ENCODE data around the gene RSPH6A.
A peak's percentile ranks its signal among the peaks of the same experiment; 100 is the strongest.
"Not testable (repeated sequence)": the region's sequence is repeated elsewhere in the genome, so short reads cannot be mapped to it uniquely, and the experiment has no call there.

The RSPH6A gene

DNA sequence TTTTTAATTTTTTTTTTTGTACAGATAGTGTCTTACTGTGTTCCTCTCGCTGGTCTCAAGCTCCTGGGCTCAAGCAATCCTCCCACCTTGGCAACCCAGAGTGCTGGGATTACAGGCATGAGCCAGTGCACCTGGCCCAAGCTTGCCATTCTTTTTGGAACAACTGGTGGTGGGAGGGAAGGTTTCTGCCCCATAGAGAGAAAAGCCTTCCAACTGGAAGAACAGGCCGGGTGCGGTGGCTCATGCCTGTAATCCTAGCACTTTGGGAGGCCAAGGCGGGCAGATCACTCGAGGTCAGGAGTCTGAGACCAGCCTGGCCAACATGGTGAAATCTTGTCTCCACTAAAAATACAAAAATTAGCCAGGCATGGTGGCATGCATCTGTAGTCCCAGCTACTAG lies 15.6 kb downstream of the RSPH6A start:
- DNase-seq: not testable (repeated sequence)

DNA sequence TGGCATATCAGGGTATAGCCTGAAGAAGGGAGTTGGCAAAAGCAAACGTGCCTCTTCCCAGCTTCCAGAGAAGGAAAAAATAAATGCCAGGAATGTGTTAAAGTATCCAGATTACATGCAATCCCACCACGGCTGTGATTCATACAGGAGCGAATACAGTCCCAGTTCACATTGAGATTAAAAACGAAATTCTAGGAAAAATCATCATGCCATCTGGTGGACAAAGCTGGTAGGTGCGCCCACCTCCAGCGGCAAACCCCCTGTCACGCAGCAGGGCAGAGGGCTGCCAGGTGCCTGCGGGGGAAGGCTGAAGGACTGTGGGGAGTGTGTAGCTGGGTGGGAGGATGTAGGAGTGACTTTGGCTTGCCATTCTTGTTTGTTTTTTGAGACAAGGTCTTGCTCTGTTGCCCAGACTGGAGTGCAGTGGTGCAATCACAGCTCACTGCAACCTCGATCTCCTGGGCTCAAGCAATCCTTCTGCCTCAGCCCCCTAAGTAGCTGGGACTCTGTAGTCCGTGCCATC lies 16.1 kb downstream of the RSPH6A start:
- DNase-seq: peak; percentile 68

DNA sequence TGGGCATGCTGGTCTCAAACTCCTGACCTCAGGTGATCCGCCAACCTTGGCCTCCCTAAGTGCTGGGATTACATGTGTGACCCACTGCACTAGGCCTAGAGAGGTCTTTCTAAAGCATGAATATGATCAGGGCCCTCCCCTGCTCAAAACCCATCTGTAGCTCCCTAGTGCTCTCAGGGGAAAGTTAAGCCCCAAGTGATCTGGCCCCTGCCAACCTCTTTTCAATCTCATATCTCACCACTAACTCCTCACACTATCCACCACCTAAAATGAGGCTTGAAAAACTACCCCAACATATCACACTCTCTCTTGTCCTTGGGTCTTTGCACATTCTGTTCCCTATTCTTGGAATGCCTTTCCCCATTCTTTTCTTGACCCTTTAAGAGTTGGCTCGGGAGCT lies 20.5 kb downstream of the RSPH6A start:
- DNase-seq: no peak

DNA sequence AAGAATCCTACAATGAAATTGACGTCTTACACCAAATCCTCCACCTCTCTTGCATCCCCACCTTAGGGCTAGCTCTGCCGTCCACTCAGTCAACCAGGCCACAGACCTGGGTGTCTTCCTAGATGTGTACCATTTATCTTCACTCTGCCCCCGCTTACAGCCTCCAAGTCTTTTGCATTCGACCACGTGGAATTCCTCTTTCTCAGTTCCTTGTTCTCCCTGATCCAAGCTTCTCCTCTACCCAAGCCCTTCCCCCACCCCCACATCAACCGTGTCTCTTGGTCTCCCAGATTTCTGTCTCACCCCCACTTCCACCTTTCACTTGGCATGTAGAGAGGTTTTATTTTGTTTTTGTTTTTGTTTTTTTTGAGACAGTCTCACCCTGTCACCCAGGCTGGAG lies 21.2 kb downstream of the RSPH6A start:
- no peak for DNase-seq

DNA sequence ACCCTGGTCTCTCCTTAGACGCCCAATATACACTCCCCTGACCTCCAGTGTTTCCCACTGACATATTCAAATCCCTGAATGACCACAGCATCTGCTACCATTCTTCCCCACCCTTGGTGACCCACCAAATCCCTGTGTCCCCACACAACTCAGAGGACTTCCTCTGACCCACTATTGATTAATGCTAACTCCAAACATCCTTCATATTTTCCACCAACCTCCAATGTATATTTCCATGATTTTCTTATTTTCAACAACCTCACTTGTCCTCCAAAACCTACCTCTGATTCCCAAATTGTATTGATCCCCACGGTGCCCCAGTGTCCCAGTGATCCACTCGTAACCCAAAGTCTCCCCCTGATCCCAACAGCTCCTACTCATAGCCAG lies 21.9 kb downstream of the RSPH6A start:
- no peak for DNase-seq

DNA sequence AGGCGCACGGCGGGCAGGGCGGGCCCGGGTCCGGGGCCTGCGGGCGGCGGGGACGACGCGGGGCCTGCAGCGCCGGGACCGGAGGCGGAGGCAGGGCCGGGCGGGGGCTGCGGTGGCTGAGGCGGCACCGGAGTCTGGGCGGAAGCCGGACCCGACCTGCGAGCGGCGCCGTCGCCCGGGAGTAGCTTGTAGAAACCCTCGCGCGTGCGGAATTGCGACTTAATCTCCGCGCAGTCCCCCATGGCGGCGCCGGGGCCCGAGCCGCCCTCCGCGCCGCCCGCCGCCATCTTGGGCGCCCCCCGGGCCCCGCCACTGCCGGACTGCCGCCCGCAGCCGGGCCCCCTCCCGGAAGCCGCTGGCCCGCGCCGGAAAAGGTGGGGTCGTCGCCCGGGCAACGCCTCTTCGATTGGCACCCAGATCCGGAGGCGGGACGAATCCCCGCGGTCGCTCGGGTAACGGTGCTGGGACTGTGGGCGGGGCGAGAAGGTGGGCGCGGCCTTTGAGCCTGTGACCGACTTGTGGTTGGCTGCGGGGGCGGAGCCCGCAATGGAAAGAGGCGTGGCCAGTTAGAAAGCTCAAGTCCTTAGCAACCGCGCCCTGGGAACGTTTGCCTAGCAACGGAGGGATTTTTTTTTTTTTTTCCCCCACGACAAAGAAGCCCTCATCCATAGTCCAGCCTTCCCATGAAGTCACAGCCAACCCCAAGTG lies 22.5 kb downstream of the RSPH6A start, which contains the start of gene DMWD:
DMWD (minus strand) TSS at position 376 of the 708 bp plus-strand sequence; CDS start at position 287, 89 bp downstream.
- peak; percentile 98 for DNase-seq

DNA sequence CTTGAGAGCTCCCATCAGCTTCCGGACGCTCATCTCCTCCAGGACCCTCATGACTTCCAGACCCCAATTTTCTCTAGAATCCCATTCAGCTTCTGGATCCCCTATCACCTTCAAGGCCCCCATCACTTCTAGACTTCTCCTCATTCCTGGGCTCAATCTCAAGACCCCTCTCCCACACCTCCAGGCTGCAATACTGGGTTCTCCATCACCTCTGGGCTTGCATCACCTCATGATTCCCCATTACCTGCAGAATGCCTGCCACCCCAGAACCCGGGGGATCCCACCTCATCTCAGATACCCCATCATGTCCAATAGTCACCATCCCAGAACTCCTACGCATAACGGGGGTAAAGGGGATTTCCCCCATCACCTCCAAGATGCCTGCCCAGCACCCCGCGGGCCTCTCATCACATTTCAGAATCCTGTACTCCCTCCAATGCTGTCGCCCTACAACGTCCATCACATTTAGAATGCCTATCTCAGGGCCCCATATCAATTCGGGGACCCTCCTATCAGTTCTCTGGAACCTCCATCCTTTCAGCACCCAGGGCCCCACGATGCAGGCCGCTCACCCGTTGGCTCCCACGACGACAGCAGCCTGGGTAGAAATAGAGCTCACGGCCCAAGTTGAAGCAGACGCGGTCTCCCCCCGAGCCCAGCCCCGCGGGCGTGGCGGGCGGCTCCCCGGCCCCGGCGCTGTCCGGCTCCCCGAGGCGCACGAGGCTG lies 23.2 kb downstream of the RSPH6A start:
- DNase-seq: no peak

DNA sequence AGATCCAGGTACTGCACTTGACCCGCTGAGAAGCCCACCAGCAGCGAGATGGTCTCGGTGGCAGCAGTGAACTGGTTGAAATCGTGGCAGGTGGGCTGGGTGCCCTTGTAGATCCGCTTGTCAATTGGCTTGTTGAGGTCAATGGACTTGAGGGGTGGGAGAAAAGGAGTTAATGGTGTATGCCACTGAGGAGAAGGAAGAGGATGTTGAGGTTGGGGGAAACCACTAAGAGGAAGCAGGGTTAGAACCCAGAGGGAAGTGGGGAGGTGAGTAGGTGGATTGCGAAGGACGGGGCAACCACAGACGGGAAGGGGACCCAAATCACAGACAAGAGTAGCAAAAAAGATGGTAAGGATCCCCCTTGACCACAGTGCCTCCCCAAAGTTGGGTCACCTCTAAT lies 24.2 kb downstream of the RSPH6A start:
- DNase-seq: no peak

DNA sequence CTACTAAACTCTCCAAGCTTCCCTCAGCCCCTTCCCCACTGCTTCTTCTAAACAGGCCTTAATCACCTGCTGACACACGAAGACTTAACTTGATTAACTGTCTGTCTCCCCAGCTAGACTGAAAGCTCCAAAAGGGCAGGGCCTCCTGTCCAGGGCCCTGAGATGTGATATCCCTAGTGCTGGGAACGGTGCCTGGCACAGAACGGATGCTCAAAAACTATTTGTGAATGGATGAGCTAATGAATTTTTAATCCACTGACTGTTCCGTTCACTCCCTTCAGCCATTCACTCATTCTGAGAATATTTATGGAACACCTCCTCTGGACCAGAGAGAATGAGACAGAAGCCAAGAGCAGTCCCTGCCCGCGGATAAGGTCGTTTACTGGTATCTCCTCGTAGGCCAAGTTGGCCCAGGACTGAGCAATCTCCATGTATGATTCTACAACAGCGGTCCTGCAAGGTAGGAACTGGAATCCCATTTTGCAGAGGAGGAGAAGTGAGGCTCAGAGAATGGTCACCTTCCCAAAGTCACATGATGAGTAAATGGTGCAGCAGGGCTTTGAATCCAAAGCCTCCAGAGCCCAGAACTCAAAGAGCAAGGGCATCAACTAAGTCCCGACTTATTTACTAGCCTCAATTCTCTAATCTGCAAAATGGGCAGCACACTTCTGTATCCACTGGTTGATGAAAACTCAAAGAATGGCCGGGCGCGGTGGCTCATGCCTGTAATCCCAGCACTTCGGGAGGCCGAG lies 25.9 kb downstream of the RSPH6A start:
- no peak for DNase-seq

DNA sequence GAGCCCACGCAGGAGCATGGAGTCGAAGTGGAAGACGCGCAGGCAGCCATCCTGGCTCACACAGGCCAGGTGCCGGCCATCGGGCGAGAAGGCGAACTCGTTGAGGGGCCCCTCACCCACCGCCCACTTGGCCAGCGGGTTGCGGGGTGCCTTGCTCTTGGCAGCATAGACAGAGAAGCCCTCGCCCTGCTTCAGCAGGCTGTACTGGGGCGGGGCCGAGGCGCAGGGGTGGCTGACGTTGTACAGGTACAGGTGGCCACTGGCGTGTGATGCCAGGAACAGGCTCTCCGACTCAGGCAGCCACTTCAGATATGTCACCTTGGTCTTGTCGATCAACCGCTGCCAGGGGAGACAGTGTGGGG lies 28.6 kb downstream of the RSPH6A start:
- DNase-seq: no peak

DNA sequence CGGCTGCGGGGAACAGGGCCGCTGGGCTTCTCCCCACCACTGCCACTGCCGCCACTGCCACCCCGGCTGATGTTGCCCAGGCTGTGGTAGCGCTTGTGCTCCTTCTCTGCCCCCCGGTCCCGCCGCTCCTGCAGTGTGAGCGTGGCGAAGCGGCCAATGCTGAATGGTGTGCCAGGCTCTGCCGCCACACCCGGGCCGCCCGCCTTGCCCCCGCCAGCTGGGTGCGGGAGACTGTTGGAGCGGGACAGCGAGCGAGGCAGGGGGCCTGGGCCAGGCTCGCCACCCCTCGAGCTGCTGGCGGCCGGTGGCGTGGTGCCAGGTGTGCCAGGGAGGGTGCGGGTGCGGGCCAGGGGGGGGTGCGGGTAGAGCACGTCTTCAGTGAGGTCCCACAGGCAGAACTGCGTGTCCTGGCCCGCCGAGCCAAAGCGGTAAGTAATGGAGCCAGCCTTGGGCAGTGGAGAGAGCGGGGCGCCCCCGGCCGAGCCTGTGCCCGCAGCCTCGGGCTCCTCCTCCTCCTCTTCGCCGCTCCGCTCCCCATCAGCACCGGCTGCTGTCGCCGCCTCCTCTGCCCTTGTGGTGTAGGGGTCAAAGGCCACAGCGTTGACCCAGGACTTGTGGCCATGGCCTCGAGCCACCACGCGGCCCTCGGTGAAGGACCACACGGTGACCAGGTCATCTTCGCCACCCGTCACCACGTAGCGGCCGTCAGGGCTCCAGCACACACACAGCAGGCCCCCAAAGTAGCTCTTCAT lies 29.2 kb downstream of the RSPH6A start:
- no peak for DNase-seq

DNA sequence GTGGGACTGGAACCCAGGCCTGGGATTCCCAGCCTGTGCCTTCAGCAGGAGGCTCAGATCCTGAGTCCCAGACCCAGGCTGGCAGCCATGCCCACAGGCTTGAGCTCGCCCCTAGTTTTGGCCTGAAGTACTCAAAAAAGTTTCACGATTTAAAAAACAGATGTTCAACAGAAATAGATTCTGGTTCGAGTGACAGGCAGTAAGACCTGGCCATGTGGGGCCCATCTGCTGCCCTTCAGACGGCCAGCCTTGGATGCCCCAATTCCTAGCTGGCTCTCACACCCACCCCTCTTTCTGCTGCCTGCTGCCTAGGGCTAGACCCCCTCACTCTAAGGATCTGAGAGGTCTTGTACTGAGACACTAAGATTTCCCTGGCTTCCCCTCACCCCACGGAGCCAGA lies 30.0 kb downstream of the RSPH6A start:
- no peak for DNase-seq

DNA sequence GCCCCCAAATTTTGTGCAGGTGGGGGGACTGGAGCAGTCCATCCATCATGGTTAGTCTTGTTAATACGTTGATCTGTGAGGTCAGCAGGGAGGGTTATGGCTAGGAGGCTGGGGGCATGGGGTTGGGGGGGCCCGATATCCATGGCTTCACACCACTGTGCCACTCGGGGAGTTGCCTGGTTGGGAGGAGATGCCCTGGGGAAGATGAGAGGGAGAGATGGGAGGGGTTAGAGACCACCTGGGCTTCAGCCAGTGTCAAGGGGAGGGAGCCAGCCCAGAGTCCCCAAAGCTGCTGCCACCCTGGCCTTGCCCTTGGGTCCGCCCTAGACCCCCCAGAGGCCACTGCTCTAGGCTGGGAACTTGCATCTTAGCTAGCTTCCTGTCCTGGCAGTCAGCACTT lies 31.0 kb downstream of the RSPH6A start:
- DNase-seq: no peak

DNA sequence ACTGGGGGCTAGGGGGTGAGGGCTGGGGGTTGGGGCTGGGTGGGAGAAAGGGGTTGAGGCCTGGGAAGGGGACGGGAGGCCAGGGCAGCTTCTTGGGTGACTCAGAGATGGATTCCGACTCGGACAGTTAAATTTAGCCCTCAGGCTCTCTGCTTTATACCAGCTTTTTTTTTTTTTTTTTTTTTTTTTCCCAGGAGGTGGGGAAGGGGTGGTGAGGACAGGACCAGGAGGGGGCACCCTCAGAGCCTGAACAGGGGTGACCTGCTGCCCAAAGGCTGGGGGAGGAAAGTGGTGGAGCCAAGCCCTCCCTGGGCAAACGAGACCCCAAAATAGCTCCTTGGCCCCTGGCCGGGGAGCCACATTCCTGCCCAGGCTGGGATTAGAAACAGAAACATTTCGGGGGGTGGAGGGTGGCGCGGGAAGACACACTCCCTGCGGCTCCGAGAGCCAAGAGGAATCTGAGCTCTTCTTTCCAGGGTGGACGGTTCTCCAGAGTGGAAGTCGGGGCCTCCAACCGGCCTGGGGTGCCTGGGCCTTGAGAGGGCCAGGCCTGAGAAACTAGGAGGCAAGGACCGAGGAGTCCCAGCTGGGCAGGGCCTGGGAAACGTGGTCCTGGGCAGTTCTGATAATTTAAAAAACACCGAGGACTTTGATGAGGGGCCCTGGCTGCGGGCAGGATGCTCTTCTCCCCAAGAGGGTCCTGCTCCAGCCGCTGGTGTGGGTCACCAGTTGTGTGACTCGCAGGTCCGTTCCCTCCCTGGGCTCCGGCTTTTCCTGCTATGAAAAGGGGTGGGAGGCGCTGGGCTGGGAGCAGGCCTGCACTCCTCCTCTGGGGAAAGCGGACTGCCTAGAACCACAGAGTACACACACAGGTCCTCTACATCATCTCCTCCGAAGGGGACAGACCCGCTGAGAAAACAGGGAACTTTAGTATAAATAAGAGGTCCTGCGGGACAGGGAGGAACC lies 32.0 kb downstream of the RSPH6A start:
- DNase-seq: no peak

DNA sequence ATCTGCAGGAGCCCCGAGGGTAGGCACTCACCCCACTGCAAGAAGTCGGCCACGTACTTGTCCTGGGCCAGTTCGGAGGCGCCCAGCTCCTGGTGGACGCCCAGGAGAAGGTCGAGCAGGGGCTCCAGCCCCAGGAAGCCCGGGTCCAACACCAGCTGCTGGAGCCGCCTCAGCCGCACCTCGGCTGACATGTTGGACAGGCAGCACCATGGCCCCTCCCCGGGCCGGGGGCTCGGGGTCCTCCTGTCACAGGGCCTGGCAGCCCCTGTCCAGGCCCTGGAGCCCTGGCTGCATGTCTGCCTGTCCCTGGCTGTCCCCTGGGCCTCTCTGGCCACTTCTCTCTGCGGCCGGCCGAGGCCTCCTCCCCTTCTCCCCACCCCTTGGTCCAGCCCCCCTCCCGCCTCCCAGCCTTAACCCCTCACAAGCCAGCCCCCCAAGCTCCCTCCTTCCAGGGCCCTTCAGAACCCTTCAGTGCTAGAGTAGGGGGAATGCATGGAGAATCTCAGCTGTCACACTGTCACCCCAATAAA lies 32.9 kb downstream of the RSPH6A start, which contains the start of gene DMPK:
DMPK (minus strand) TSS at position 329 of the 530 bp plus-strand sequence; CDS start at position 191, 138 bp downstream.
- peak; percentile 64 for DNase-seq

DNA sequence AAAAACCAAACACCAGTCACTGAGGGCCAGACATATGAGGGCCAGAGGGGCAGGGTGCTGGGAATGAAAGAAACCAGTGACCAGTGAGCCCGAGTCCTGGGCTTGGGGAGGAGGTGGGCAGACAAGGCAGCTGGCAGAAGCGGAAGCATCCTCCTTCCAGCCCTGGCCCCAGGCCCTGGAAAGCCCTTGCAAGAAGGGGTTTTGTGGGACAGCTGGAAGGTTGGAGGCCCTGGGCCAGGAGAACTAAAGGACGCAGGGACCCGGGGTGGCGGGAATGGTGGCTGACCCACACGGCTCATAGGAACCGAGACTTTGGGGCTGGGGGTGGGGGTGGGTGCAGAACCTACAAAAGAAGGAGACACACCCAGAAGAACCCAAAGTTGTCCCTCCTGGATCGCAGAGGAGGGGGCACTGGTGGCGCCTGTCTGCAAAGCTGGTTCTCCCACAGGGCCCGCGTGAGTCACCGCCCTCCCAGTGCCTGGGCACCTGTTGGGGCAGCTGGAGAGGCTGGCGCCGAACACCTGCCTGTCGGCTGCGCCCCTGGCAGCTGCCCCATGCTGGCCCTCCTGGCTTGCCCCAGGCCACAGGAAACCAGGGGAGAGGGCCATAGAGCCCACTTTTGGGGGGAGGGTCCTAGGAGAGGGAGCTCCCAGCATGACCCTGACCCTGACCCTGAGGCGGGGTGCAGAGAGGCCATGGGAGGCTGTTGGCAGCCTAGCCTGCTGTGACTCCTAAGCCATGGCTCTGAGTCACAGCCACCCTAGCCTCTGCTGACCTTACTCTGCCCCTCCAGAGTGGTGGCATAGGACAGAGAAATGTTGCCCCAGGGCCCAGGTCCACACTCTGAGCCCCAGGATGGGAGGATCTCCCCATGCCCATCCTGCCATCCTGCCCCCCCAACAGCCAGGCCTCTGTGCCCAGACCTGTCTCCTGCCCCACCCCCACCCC lies 33.6 kb downstream of the RSPH6A start:
- peak; percentile 73 for DNase-seq

DNA sequence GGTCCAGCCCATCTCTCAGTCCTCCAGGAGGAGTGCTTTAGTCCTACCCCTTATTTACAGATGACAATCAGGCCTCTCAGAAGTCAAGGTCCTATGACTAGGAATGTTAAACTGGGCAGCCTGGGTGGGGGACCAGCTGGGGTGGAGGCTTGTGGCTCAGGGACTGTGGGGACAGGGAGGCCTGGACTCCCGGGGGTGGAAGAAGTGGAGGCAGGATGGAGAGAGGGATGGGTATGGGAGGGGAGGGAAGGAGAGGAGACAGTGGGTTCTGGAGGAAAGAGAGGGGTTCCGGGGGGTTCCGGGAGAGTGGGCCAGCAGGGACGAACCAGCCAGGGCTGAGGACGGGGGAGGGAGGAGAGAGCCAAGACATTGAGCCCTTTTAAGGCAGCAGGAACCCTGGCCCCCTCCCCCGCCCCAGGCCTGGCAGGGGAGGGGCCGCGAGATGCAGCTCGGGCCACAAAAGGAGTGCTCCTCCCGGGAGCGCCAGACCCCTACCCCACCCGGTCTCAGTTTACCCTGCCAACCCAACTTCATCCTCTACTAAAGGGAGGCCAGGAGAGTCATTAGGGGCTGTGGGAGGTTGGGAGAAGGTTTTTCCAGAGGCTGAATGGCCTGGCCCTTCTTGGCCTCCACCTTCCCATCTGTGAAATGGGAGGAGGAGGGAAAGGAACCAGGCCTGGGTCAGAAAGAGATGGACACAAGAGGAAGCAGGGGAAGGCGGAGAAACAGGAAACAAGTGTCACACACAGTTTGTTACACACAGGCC lies 34.5 kb downstream of the RSPH6A start:
- no peak for DNase-seq

DNA sequence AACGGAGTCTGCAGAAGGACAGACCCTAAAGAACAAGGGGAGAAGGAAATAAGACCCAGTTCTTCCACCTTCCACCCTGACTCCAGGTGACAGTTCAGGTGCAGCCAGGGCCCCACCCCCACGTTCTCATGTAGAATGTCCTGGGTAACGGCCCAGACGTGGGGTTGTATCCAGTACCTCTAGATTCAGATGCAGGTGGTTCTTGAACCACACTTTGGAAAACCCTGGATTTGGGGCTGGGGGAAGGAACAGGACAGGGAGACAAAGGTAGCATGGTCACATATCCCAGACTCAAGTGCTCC lies 35.0 kb downstream of the RSPH6A start:
- DNase-seq: peak; percentile 38
